ENCODE measurements around the gene ACOX1. TPM values are rescaled to one million over a fixed set of nuclear protein-coding genes. Genes with fewer than 3 reads are reported as not detected.

Gene ACOX1
- total RNA-seq (10 to 100 TPM; 56.8 to 63.6 TPM), polyA plus RNA-seq (ENCODE audit: insufficient read length in 2 of 2) (10 to 100 TPM; 32.7 to 35.6 TPM)
- long read RNA-seq, donor 1, full-length matches to known transcripts, result 3 of 3 reads
- long read RNA-seq, donor 1, partial matches to known transcripts, result 0 of 3 reads
- long read RNA-seq, donor 1, other reads (novel, unspliced or antisense), result 0 of 3 reads
- long read RNA-seq, donor 2, result 0 reads
- long read RNA-seq, donor 3, full-length matches to known transcripts, result 2 of 2 reads
- long read RNA-seq, donor 3, partial matches to known transcripts, result 0 of 2 reads
- long read RNA-seq, donor 3, other reads (novel, unspliced or antisense), result 0 of 2 reads
- long read RNA-seq, donor 4, partial matches to known transcripts, result 0 of 2 reads
- long read RNA-seq, donor 4, other reads (novel, unspliced or antisense), result 0 of 2 reads

- Histone ChIP-seq H3K27ac (ENCODE audit: low read depth, low read length) (peak within 1 kb of the TSS; percentile 100), H3K36me3 (ENCODE audit: control insufficient read depth, insufficient read depth, low read length) (peaks cover 9% of the 10 kb centered on the region), H3K4me1 (ENCODE audit: control insufficient read depth, insufficient read depth, low read length) (peaks cover 27% of the 10 kb centered on the region), H3K9me3 (ENCODE audit: control insufficient read depth, insufficient read depth, low read length) (no peaks in the 10 kb centered on the region), H3K27me3 (ENCODE audit: control insufficient read depth, insufficient read depth, low read length) (no peaks in the 10 kb centered on the region), H3K4me3 (ENCODE audit: low read depth, low read length) (peak within 1 kb of the TSS; percentile 98)
- 0% methylated on average over 62 of the region's 72 CpGs for WGBS (ENCODE audit: insufficient coverage)
- DNase-seq (ENCODE audit: low read depth in 4 of 6, low spot score in 6 of 6), result peak; percentile 93 to 99 (median 96)
Observed at GRCh38 chr17:75978938-75979704, at the start of gene ACOX1, which contains the start of gene TEN1. Gene ACOX1, minus strand, starts transcription at chr17:75979166. Its CDS starts 93 bp downstream, at chr17:75979073. Gene TEN1, plus strand, starts transcription at chr17:75979240. Its CDS starts 6,953 bp downstream, at chr17:75986193.

DNA sequence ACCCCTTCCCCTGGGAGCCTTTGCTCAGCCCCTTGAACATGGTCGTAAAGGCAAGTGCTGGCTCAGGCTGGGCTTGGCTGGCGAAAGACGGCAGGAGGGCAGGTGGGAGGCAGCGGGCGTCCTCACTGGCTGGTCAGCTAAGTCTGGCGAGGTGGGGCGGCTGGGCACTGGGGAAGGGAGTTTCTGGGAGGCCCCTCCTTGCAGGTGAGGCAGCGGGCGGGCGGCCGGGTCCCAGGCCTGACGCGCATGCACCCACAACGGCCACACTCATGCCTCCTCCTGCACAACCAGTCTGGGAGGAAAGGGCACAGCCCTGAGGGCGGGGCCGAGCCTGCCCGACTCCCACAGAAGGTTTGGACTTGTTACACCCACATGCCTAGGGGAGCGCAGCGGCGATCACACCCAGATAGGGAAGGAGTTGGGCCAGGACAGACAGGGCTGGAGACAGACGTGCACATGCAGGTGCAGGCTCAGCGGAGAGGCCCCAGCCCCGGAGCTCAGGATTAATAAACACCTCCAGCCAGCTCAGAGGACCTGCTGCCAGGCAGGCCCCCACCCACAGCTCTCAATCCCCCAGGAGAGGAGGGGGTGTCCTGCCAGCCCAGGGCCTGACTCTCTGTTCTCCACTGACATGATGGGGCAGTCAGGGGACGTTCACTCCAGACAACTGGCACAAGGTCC, 48.3 kb upstream of the ACOX1 start, which contains the start of gene EVPL:
Gene EVPL (minus strand): TSS at position 148 of the 681 bp plus-strand sequence. CDS start 108 bp downstream, at position 40.
- WGBS (ENCODE audit: insufficient coverage), result 76% methylated on average over 17 of the region's 24 CpGs
- H3K9me3 ChIP-seq (ENCODE audit: control insufficient read depth, insufficient read depth, low read length), result no peaks in the 10 kb centered on the region
- DNase-seq (ENCODE audit: low read depth in 4 of 6, low spot score in 6 of 6), result no peak
- H3K4me1 ChIP-seq (ENCODE audit: control insufficient read depth, insufficient read depth, low read length), result peaks cover 11% of the 10 kb centered on the region
- no peak within 1 kb of the TSS for H3K27ac ChIP-seq (ENCODE audit: low read depth, low read length)
- no peaks in the 10 kb centered on the region for H3K36me3 ChIP-seq (ENCODE audit: control insufficient read depth, insufficient read depth, low read length)
- no peaks in the 10 kb centered on the region for H3K27me3 ChIP-seq (ENCODE audit: control insufficient read depth, insufficient read depth, low read length)
- no peak within 1 kb of the TSS for H3K4me3 ChIP-seq (ENCODE audit: low read depth, low read length)

DNA sequence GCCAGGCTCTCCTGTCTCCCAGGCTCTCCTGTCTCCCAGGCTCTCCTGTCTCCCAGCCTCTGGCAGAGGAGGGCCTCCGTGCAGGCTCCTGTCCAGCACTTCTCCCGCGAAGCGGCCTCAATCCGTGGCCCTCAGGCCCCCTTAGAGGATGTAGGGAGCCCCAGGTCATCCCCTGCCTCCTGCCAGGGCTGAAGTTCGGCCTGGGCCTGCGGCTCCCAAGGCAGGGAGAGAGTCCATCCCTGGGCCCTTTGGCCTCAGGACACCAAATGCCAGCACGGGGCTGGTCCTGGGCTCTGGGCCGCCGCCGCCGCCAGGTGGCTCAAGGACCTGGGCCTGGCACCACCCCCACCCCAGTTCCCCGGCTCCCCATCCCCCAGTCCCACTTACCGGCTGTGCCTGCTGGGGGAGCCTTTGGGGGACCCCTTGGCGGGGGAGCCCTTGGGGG, 47.8 kb upstream of the ACOX1 start:
- Histone ChIP-seq H3K4me1 (ENCODE audit: control insufficient read depth, insufficient read depth, low read length) (peaks cover 8% of the 10 kb centered on the region), H3K4me3 (ENCODE audit: low read depth, low read length) (no peak overlapping the region), H3K36me3 (ENCODE audit: control insufficient read depth, insufficient read depth, low read length) (no peaks in the 10 kb centered on the region), H3K27me3 (ENCODE audit: control insufficient read depth, insufficient read depth, low read length) (no peaks in the 10 kb centered on the region), H3K27ac (ENCODE audit: low read depth, low read length) (no peak overlapping the region), H3K9me3 (ENCODE audit: control insufficient read depth, insufficient read depth, low read length) (no peaks in the 10 kb centered on the region)
- WGBS (ENCODE audit: insufficient coverage), result 74% methylated on average over 13 of the region's 15 CpGs
- DNase-seq (ENCODE audit: low read depth in 4 of 6, low spot score in 6 of 6), result no peak

DNA sequence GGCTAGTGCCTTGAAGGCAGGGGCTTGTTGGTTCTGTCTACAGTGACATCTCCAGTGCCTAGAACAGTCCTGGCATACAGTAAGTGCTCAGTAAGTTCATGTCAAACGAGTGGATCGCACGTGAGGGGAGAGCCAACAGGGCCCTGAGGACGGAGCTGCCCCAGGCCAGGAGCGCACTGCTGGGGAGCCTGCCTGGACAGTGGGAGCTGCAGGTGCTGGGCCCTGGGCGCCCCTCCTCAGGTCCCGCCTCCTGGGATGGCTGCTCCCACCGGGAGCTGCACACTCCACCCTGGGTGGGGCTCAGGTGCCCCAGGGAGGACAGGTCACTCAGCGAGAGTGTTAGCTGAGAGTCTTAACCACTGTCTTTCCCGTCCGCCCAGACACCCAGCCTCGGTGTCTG, 46.3 kb upstream of the ACOX1 start:
- Histone ChIP-seq H3K9me3 (ENCODE audit: control insufficient read depth, insufficient read depth, low read length) (no peaks in the 10 kb centered on the region), H3K27ac (ENCODE audit: low read depth, low read length) (no peak overlapping the region), H3K27me3 (ENCODE audit: control insufficient read depth, insufficient read depth, low read length) (no peaks in the 10 kb centered on the region), H3K36me3 (ENCODE audit: control insufficient read depth, insufficient read depth, low read length) (no peaks in the 10 kb centered on the region), H3K4me1 (ENCODE audit: control insufficient read depth, insufficient read depth, low read length) (peaks cover 8% of the 10 kb centered on the region), H3K4me3 (ENCODE audit: low read depth, low read length) (no peak overlapping the region)
- no peak for DNase-seq (ENCODE audit: low read depth in 4 of 6, low spot score in 6 of 6)
- WGBS (ENCODE audit: insufficient coverage), result 91% methylated on average over 12 of the region's 12 CpGs

GRCh38 chr17:76024353-76024752, 45.4 kb upstream of the ACOX1 start:
- H3K27ac ChIP-seq (ENCODE audit: low read depth, low read length), result no peak overlapping the region
- no peaks in the 10 kb centered on the region for H3K27me3 ChIP-seq (ENCODE audit: control insufficient read depth, insufficient read depth, low read length)
- no peaks in the 10 kb centered on the region for H3K36me3 ChIP-seq (ENCODE audit: control insufficient read depth, insufficient read depth, low read length)
- no peak overlapping the region for H3K4me3 ChIP-seq (ENCODE audit: low read depth, low read length)
- no peaks in the 10 kb centered on the region for H3K9me3 ChIP-seq (ENCODE audit: control insufficient read depth, insufficient read depth, low read length)
- H3K4me1 ChIP-seq (ENCODE audit: control insufficient read depth, insufficient read depth, low read length), result peaks cover 2% of the 10 kb centered on the region
- no peak for DNase-seq (ENCODE audit: low read depth in 4 of 6, low spot score in 6 of 6)
- 97% methylated on average over 6 of the region's 9 CpGs for WGBS (ENCODE audit: insufficient coverage)

GRCh38 chr17:76023900-76024237, 44.9 kb upstream of the ACOX1 start:
- 90% methylated on average over 2 of the region's 9 CpGs for WGBS (ENCODE audit: insufficient coverage)
- Histone ChIP-seq H3K36me3 (ENCODE audit: control insufficient read depth, insufficient read depth, low read length) (no peaks in the 10 kb centered on the region), H3K27me3 (ENCODE audit: control insufficient read depth, insufficient read depth, low read length) (no peaks in the 10 kb centered on the region), H3K27ac (ENCODE audit: low read depth, low read length) (no peak overlapping the region), H3K4me1 (ENCODE audit: control insufficient read depth, insufficient read depth, low read length) (no peaks in the 10 kb centered on the region), H3K9me3 (ENCODE audit: control insufficient read depth, insufficient read depth, low read length) (no peaks in the 10 kb centered on the region), H3K4me3 (ENCODE audit: low read depth, low read length) (no peak overlapping the region)
- no peak for DNase-seq (ENCODE audit: low read depth in 4 of 6, low spot score in 6 of 6)

- Histone ChIP-seq H3K9me3 (ENCODE audit: control insufficient read depth, insufficient read depth, low read length) (no peaks in the 10 kb centered on the region), H3K4me3 (ENCODE audit: low read depth, low read length) (no peak overlapping the region), H3K36me3 (ENCODE audit: control insufficient read depth, insufficient read depth, low read length) (no peaks in the 10 kb centered on the region), H3K27me3 (ENCODE audit: control insufficient read depth, insufficient read depth, low read length) (no peaks in the 10 kb centered on the region), H3K4me1 (ENCODE audit: control insufficient read depth, insufficient read depth, low read length) (no peaks in the 10 kb centered on the region), H3K27ac (ENCODE audit: low read depth, low read length) (no peak overlapping the region)
- WGBS (ENCODE audit: insufficient coverage), result 88% methylated on average over 26 of the region's 28 CpGs
- DNase-seq (ENCODE audit: low read depth in 4 of 6, low spot score in 6 of 6), result no peak
Observed at GRCh38 chr17:76022973-76023899, 44.3 kb upstream of the ACOX1 start.

- Histone ChIP-seq H3K4me1 (ENCODE audit: control insufficient read depth, insufficient read depth, low read length) (no peaks in the 10 kb centered on the region), H3K27me3 (ENCODE audit: control insufficient read depth, insufficient read depth, low read length) (no peaks in the 10 kb centered on the region), H3K27ac (ENCODE audit: low read depth, low read length) (no peak overlapping the region), H3K36me3 (ENCODE audit: control insufficient read depth, insufficient read depth, low read length) (peaks cover 3% of the 10 kb centered on the region), H3K9me3 (ENCODE audit: control insufficient read depth, insufficient read depth, low read length) (no peaks in the 10 kb centered on the region), H3K4me3 (ENCODE audit: low read depth, low read length) (no peak overlapping the region)
- no peak for DNase-seq (ENCODE audit: low read depth in 4 of 6, low spot score in 6 of 6)
- WGBS (ENCODE audit: insufficient coverage), result 84% methylated on average over 24 of the region's 24 CpGs
Observed at GRCh38 chr17:76022285-76022684, 43.3 kb upstream of the ACOX1 start.
